Globus pallidus (tissue), 1 donor: ENCODE results near the gene LAMC2.
"Not testable (repeated sequence)": the region's sequence is repeated elsewhere in the genome, so short reads cannot be mapped to it uniquely, and the experiment has no call there.

Source experiments
- DNase-seq: peaks from one replicate; pipeline ENCODE4 v3.0.0-alpha.2; 2015; ENCODE audit warnings: low spot score

LAMC2 gene

DNA sequence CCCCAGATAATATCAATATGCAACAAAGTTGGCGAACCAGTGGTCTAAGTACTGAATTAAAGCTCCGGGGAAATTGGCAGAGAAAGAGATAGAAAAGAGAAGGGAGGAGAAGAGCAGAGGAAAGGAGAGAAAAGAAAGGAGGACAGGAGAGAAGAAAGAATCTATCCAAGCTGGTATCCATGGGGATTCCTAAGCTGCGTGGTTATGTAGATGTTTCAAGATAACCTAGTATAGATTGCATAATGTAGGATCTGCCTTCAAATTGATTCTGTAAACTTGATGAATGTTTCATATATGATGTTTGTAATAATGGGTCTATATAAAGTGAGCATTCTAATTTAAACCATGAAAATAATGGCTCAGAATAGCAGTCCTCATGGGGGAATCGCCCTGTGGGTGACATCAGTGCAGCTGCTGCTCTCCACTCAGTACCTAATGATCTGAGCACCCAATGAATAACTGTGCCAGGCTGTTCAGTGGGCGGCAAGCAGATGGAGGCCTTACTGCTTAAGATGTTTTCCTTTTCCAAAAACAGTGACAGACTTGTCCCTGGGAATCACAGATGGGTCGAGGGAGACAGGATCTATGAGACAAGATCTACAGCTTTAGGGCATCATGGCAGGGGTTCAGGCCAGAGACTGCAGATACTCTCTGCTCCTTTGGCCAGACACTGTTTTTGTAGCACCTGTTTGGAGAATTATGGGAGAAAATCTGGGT lies 78.0 kb downstream of the LAMC2 start:
- no peak for DNase-seq

DNA sequence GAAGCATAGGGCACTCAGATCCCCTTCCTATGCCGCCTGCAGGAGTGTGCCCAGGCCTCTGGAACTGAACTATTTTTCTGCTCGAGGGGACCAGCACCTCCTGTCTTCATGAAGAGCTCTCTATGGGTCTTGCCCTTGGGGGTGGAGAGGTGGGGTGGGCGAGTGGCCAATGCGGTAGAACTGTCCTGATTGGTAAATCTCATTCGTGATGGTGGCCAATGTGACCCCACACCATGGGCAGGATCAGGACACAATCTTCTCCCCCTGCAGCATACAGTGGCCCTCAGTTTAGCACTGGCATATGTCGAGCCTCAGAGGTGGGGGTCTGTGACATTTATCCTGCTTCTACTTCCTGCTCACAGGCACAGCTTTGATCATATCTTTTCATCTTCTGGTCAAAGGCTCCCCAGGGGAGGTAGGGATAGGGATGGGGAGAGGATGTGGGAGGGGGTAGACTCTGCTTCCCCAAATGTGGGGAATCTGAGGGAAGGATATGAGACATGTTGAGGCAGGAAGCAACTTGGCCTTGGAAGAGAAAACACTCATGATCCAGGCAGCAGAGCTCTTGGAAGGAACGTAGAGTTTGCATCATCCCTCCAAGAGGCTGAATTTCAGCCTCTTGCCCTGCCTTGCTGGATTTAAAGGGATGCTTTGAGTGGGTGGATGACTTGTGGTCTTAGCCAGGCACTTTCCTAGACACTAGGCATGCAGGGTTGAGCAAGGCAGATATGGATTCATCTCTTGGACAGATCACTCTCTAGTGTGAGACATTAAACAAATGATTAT lies 81.8 kb downstream of the LAMC2 start:
- DNase-seq: no peak

DNA sequence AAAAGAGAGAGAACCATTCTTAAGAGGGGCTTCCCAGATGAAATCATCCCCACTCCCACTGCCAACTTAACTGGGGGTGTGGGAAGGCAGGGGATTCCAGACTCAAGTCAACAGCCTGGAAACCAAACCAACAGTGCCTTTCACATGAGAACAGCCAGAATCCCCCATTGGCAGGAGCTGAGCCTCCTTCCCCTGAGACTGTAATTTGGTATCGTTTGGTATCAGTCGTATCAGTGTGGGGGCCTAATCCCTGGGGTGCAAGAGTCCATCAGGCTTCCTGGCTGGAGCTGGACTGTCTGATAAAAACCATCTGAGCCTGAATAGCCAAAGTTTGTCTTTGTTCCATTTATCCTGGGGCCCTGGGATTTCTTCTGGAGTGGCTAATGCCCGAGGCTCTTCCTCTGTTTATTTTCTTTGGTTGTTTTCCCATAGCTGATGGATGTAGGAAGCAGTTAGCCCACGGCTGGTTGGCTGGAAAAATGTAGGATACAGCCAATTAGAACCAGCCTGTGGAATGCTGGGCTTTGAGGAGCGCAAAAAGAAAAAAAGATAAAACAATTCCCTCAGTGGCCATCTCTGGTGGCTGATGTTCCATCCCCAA lies 84.6 kb downstream of the LAMC2 start:
- no peak for DNase-seq

DNA sequence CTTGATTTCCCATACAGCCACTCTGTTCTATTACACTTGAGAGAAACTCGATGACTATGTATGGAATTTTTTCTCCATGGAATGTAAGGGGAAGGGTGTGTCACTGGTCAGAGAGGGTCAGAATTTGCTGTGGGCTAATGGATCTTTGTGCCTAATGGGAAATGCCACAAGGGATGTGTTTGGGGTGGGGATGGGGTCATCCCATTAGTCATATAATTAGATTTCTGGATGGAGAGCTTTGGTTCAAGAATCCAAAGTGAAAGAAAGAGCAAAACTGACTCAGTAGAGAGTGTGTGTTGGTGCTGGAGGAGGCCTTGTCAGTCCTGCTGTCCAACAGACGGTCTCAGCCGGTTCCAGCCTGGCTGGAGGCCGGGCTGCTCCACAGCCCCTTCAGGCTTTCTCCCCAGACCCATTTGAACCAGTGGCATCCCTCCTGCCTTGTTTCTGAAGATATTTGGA lies 86.4 kb downstream of the LAMC2 start:
- no peak for DNase-seq

DNA sequence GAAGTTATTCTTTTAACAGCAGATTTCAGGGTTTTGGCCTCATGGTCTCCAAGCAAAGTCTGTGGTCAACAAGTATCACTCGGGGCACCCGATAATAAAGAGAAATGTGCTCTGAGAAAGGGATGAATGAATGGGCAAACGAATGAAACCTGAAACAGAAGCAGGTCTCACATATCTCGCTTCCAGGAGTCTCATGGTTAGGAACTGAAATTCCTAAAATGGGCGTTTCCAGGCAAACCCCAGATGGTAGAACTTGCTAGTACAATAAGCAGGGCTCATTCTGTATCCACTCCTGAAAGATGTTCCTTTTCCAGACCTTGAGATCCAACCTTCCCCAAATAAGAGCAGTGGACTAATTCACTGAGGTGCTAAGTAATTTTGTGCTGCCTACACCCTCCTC lies 87.2 kb downstream of the LAMC2 start:
- no peak for DNase-seq

DNA sequence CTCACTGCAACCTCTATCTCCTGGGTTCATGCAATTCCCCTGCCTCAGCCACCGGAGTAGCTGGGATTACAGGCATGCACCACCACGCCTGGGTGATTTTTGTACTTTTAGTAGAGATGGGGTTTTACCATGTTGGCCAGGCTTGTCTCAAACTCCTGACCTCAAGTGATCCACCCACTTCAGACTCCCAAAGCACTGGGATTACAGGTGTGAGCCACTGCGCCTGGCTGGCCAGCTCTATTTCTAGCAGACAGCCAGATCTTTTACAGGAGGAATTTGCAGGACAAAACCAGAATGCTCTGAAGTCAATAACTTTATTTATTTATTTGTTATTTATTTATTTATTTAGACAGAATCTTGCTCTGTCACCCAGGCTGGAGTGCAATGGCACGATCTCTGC lies 87.9 kb downstream of the LAMC2 start:
- DNase-seq: not testable (repeated sequence)

DNA sequence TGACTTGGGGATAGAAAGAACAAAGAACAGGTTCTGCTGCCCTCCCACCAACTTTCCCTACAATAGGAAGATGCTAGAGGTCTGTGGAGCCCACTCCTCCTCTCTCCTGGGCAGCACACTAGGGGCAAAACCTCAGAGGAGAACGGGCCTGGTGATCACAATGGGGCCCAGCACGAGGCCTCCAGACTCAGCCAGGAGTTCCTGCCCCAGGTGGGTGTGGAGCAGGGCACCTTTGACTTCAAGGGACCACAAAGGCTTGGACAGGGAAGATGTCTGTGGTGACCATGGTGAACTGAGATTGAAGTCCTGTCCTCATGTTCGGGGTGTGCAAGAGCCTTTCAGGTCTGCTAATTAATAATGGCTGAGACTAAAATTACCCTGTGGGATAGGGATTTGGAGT lies 88.8 kb downstream of the LAMC2 start:
- no peak for DNase-seq

DNA sequence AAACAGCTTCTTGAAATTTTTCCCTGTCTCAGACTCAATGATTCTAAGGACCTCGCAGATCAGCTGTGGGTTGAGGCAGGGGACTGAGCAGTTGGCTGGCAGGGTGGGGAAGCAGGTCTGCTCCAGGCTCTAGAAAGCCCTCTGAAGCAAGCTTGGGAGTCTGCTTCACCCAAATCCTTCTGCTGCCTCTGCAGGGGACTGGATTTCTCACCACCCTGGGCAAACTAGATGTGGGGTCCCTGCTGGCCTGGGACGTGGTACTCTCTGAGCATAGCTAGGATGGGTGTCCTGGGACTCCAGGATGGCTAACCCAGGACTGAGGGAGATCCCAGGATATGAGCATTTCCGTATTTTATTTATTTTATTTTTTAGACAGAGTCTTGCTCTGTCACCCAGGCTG lies 89.3 kb downstream of the LAMC2 start:
- no peak for DNase-seq

DNA sequence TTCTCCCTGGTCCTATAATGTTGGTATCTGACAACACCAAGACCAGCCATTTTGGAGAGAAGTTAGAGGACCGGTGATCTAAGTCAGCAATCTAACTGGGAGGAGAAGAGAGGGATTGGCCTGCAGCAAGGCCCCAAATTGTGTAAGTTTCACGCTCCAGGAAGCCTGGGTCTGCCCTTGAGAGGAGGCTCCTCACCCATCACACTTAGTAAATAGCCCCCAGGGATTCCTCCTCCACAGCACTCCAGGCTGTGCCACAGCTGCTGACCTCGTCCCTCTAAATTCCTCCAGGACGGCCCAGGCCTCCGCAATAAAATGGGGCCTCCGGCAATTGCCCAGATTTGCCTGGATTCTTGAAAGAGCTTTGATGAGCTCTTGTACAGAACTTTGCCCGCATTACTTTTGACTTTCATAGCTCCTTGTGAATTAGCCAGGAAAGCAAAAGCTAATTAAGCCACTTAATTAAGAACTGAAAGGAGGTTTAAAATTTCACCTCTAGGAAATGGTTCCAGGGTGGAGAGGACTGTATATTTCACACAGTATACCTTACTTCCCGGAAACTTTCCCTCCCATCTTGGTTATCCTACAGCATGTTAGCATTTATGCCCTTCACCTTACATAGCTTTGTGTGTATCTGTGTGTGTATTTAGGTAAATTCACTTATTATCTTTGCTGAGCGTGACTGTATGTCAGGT lies 90.5 kb downstream of the LAMC2 start:
- no peak for DNase-seq

DNA sequence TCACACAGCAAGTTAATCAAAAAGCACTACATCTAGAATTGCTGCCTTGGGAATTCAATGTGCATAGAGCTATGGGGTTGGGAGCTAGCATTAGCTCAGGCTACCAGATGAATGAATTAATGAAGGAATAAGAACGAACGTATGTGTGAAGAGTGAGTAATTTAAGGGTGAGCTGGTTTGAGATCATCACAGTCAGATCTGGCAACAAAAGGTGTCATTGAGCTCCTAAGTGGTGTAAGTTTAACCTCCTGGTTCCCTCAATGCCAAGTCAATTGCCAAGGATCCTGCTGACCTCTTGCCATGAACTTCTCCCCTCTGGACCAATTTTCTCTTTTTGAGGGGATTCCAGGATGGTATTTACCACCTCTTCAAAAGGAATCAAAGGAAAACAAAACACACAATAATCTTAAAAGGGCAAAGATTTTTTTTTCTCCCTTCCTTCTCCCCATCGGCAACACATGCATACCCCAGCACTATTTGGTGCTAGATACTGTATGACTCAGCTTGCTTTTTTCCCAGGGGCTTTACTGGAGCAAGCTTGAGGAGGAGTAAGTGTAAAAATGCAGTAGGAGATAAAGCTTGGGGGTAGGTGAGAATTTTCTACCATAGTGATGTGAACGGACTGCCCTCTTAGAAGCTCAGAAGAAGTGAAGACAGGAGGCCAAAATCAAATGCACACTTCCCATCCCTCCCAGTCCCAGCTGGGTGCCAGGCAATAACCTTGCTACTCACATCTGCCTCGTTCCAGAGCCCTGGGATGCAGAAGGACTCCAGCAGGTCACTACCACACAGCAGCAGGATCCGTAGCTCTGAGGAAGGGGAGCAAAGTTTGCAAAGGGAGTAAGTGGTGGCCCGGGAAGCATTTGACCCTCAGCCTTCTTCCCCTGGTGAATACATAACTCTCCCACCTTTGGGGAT lies 92.0 kb downstream of the LAMC2 start:
- no peak for DNase-seq

DNA sequence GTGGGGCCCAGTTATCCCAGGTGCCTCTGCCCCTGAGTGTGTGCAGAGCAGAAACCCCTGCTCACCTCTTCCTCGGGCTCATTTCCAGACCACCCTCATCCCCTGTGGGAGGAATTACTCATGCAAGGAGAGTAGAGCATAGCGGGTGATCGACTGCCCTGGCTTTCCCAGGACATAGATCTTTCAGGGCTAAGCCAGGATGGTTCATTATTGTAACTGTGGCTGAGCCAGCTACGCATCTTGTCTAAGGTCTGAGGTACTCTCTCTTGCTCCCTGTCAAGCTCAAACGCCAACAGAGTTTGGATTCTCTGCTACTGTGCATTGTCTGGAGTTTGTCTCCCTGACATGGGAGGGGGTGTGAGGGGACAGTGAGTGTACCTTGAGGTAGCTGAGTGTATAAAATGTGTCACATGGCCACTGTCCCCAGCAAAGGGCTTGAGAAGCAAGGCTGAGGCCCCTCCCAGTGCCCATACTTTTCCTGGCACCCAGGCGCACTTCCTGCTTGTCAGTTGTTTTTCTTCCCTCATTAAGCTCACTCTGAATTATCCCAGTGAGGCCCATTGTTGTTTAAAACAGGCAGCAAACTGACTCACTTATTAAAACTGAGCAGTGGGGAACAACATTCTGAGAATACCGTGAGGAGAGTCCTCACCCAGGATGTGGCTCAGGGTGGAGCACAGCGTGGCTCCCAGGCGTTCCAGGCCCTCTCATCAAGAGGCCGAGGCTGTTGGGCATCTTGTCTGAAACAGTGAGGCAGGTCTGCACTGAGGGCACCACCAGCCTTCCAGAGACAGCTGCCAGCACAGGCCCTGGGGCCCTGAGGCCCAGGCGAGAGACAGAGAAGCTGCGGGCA lies 92.9 kb downstream of the LAMC2 start:
- no peak for DNase-seq

DNA sequence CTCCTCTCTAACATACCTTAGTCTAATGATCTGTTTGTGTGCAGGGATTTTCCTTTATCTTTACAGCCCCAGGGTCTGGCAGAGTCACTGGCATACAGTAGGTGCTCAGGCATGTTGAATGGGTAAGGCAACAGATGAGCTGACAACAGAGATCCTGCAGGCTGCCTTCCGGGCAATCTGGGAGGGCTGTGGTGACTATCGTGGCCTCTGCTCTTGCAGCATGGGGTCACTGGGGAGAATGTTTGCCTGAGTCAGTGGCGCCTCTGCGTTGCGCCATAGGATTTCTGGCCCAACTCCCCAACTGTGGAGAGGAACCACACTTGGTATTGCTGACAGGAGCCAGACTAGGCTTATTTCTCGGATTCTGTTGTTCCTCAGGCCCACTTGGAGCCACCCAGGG lies 93.8 kb downstream of the LAMC2 start:
- no peak for DNase-seq

DNA sequence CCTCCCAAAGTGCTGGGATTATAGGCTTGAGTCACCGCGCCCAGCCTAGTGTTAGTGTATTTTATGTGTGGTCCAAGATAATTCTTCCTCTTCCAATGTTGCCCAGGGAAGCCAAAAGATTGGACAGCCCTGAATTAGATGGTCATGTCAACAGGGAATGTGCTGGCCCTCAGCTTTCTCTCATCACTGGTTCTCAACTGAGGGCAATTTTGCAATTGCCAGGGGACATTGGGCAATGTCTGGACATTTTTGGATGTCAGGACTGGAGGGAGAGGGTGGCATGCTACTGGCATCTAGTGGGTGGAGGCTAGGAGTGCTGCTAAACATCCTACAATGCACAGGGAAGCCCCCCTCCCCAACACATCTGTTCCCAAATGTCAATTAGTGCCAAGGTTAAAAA lies 95.0 kb downstream of the LAMC2 start:
- DNase-seq: no peak

DNA sequence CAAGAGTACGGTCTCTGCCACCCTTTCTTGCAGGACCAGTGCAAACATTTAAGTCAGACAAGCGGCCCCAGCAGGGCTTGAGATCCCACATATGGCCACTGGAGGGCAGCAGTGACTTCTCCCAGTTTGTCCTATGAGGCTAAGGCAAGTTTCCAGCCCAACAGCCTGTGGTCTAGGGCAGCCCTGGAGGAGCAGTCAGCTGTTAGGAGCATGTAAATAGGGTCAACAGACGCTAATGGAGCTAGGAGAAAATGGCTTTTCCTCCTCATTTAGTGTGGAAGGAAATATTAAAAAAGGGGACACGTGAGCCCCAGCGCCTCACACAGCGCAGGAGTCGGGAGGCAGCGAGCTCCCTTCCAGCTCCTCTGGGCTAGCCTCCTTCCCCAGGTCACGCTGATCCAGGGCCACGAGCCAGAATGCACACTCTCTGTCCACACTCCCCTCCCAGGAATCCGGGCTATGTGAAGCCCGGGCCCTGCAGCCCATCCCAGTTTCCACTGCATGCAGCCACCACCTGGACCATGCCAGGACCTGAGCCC lies 95.6 kb downstream of the LAMC2 start:
- peak; percentile 90 for DNase-seq

DNA sequence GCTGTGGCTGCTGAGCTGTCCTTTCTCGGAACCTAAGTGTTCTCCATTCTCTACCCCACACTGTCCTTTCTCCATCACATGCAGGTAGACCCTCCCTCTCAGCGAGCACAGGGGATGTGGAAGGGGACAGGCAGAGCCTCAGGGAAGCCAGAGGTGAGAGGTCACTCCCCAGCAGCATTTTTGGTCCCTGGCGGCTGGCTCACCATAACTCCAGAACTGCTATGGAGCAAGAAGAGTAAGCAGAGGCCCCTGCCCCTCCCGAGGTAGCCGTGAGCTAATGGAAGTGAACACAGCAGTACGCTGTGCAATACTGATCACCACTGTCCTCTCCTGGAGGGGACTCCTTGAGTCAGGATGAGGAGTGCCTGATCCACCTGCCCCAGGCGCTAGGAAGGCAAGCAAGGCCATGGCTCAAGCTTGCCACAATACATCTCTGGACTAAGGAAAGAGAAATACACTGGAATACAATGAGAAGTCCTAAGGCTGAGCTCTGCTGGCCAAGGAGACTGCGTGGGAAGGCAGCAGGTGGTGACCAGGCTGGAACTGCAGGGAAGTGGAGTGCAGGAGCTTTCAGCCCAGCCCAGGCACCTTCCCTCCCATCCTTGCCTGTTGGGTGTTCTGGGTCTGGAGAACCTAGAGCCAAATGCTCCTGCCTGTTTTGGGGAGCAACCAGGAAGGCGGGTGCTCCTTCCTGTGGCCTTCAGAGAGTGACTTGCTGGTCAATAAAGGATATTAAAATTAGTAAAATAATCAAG lies 96.2 kb downstream of the LAMC2 start:
- no peak for DNase-seq

DNA sequence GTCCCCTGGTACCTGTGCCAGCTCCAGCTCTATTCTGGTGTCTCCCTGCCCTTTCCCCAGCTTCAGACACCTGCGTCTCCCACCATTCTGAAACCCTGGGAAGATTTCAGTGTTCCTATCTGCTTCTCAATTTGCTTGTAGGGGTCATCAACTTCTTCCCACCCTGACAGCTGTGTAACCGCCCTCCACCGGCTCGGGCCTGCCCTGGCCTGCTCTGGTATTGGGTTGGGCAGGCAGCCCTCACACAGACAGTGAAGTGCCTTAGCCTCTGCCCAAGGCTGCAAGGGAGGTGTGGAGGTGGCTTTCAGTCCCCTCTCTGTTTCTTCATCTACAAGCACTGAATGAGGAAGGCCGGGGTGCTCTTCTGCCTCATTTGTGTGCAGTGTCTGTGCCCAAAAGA lies 97.2 kb downstream of the LAMC2 start:
- DNase-seq: no peak

DNA sequence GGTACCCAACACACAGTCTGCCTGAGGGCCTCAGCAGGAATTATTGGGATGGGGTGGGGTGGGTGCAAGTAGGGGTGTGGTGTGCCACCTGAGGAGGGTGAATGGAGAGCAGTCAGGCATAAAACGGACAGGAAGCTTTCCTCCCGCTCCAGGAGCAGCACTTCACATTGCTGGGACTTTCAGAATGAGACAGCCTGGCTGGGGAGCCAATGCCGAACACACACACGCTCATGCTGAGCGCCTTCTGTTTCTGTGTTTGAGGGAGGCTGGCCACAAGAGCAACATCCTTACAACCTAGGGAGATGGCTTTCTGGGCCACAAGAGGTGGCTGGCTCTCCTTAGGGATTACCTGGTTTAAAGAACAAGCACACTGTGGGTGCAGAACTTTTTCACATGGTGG lies 98.0 kb downstream of the LAMC2 start:
- no peak for DNase-seq

DNA sequence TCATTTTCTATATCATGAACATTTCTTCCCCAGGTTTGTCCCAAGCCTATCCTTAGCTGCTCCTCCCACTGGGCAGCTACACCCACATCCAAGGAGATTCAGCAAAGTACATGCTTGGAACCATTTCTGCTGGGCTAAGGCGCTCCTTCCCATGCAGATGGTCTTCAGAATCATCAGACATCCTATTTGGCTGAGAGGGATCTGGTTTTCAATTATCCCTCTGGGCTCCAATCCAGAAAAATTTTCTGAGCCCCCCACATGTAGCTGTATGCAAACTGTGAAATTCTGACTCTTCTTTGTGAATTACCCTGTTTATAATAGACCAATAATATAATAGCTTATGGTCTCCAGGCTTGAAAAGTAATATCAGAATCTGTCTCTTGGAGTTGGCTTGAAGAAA lies 99.2 kb downstream of the LAMC2 start:
- DNase-seq: no peak

DNA sequence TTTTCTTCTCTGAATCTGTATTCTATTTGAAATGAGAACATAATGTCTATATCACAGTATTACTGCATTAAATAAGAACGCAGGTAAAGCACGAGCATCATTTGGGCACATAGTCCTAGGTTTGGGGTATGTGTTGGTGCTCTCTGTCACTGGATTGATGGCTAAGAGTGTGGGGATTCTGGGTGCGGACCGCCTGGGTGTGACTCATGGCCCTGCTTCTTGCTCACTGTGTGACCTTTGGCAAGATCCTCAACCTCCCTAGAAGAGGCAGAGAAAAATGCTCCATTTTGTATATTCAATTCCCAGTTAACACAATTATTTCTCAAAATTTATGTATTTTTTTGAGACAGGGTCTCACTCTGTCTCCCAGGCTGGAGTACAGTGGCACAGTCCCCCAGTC lies 99.7 kb downstream of the LAMC2 start:
- DNase-seq: no peak
